Fibroblast of the aortic adventitia (primary cell): Measurements from ENCODE around the gene PPP1R14D. TPM values are rescaled to one million over a fixed set of nuclear protein-coding genes. Genes with fewer than 3 reads are reported as not detected.

ENCODE experiments used
- DNase-seq: peaks from one replicate; pipeline ENCODE4 v3.0.0-alpha.2; 2010; ENCODE audit warnings: low read depth
- H3K4me3 ChIP-seq: 2 replicates; pipeline ENCODE4 v1.5.1; 2011; ENCODE audit warnings: low read depth, mild to moderate bottlenecking, control low read depth, low read length, moderate library complexity
- total RNA-seq: library from RNA; depleted of rRNA; stranded (reverse); fragments of >200 nt; gene quantifications from 2 replicates; pipeline ENCODE4 v1.2.3, GENCODE V29; 2012; ENCODE audit warnings: low replicate concordance
- TF ChIP-seq, protein P1 (sequence below): IDR thresholded peaks from 2 replicates; pipeline ENCODE4 v1.5.1; 2011; ENCODE audit warnings: mild to moderate bottlenecking, low read length, control low read depth, inconsistent platforms; ENCODE audit not compliant: insufficient read depth

Gene PPP1R14D
- total RNA-seq, 1 donor, result not detected

DNA sequence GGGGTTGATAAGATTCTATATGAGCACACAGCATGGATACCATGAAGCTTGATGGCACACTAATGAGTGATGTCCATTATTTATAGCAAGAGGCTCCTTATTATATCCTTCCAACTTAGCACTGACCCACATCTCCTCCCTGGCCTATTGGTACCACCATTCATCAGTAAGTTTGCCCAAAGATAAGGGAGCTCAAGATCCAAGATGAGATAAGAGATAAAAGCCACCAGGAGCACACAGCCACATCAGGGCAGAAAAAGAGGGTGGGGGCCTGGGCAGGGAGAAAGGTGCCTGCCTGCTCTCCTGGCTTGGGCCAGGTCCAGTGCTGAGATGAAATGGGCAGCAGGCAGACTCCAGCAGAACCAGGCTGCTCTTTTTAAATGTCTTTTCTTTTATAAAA lies 4.4 kb upstream of the PPP1R14D start:
- TF ChIP-seq, protein P1, sequence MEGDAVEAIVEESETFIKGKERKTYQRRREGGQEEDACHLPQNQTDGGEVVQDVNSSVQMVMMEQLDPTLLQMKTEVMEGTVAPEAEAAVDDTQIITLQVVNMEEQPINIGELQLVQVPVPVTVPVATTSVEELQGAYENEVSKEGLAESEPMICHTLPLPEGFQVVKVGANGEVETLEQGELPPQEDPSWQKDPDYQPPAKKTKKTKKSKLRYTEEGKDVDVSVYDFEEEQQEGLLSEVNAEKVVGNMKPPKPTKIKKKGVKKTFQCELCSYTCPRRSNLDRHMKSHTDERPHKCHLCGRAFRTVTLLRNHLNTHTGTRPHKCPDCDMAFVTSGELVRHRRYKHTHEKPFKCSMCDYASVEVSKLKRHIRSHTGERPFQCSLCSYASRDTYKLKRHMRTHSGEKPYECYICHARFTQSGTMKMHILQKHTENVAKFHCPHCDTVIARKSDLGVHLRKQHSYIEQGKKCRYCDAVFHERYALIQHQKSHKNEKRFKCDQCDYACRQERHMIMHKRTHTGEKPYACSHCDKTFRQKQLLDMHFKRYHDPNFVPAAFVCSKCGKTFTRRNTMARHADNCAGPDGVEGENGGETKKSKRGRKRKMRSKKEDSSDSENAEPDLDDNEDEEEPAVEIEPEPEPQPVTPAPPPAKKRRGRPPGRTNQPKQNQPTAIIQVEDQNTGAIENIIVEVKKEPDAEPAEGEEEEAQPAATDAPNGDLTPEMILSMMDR, result no peak
- no peak overlapping the region for H3K4me3 ChIP-seq
- DNase-seq, result no peak

DNA sequence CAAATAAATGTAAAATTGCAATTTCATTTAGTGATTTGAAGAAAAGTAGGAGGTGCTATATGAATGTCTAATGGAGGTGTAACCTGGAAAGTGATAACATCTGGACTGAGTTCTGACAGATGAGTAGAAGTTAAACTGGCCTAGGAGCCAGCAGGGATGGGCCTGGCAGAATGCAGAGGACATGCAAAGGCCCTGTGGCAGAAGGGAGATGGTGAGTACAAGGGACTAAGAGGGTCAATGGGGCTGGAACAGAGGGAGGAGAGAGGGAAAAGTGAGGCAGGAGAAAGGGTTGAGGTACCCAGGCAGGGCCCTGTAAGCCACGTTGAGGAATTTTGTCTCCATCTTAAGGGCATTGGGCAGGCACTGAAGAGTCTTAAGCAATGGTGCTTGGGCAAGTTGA lies 3.4 kb upstream of the PPP1R14D start:
- TF ChIP-seq, protein P1, result no peak
- no peak for DNase-seq
- H3K4me3 ChIP-seq, result no peak overlapping the region

DNA sequence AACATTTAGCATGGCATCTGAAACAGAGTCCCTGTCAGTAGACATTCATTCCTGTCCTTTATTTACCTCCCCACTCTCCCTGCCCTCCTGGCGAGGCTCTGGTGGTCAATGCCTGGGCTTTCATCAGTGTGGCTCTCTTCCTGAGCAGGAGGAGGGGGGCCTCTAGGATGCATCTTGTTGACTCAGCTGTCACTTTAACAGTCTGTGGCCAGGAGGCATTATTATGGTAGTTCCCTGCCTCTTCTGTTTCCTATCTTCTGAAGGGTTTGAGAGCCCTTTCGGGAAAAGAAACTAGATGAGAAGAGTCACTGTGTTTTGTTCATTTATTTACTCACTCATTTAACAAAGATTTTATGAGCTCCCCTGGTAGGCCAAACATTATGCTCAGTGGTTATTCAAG lies 2.4 kb upstream of the PPP1R14D start:
- no peak overlapping the region for H3K4me3 ChIP-seq
- DNase-seq, result no peak
- TF ChIP-seq, protein P1, result no peak

DNA sequence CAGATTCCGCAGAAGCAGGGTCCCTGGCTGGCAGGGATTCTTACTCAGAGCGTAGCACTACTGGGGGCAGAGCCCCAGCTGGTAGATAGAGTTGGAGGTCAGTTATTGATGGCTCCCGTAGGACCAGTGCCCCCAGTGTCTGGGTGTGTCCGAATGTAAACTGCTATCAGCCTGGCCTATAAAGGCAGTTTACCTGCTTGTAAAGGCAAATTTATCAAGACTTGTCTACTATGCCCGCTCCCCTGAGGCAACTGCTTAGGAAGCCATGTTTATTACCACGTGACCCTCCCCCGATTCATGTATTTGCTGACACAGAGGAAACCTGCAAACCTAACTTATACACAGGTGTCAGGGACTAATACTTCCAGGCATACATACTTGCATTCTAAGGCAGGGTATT lies 607 bp upstream of the PPP1R14D start:
- TF ChIP-seq, protein P1, result no peak
- DNase-seq, result no peak
- no peak overlapping the region for H3K4me3 ChIP-seq

DNA sequence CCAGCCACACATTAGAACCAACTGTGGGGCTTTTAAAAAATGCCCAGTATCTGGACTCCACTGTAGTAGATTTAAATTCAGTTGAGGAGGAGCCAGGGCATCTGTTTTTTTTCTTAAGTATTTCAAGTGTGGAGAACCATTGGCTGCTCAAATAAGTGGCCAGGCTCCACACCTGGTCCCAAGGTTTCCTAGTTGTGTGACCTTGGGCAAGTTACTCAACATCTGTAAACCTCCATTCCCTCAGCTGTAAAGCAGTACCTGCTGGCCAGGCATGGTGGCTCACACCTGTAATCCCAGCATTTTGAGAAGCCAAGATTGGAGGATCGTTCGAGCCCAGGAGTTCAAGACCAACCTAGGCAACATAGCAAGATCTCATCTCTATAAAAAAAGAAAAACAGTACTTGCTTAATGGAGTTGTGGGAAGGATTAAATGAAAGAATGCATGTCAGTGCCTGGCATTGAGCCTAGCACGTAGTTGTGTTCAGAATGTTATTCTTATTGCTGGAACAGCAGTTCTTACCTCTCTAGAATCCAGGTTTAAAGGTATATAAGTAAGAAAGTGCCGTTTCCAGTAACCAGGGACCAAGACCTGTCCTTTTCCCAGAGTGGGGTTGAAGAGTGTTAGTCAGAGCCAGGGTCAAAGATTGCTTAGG lies 2.0 kb downstream of the PPP1R14D start:
- no peak overlapping the region for H3K4me3 ChIP-seq
- TF ChIP-seq, protein P1, result no peak
- DNase-seq, result no peak

DNA sequence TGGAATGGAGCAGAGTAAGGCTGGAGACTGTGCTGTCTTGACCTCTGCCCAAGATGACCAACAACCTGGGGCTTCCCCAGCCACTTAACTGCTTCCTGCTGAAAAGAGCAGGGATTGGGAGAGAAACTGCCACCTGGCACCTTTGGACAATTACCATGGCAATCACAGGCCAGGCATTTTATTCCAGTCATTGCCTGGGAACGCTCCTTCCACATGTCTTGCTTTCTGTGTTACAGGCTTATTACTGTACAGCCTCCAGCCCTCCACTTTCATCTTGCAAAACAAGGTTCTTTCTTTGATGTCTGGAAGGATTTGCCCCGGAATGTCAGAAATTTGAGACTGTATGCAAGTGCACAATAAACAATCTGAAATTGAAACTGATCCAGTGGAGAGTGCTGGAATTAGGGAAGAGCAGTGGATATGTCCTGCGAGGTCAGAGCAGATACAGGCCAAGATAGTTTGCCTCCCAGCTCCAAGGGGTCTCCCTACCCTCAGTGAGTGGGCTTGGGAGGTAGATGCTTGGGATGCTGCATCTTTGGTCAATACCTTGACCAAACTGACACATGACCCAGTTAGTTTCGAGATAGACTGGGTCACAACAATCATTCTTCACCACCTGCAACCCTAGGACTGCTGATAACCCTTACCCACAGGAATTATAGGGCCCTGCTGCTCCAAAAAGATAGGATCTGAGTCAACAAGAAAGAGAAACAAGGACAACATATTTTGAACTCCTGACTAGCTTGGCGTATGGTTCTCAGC lies 2.7 kb downstream of the PPP1R14D start:
- no peak overlapping the region for H3K4me3 ChIP-seq
- TF ChIP-seq, protein P1, result no peak
- peak; percentile 16 for DNase-seq
